ENCODE data around the gene STK24.

DNA sequence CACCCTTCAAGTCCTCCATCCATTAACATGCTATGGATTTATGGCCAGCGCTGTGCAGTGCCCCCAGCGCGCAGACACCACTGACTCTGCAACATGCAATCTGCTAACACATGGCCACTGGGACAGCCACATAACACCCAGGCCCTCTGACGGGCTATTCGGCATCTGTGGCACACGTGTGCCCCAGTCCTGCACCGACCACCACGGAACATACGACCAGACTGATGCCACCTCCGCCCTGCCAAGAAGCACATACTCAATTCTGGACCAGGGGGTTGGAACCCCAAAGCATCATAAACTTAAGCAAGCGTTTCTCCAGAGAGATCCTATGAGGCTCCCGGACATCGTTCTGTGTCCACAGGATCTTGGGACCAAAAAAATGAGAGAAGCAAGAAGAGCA is 9.8 kb downstream of the STK24 start:
- TF ChIP-seq, protein P1, sequence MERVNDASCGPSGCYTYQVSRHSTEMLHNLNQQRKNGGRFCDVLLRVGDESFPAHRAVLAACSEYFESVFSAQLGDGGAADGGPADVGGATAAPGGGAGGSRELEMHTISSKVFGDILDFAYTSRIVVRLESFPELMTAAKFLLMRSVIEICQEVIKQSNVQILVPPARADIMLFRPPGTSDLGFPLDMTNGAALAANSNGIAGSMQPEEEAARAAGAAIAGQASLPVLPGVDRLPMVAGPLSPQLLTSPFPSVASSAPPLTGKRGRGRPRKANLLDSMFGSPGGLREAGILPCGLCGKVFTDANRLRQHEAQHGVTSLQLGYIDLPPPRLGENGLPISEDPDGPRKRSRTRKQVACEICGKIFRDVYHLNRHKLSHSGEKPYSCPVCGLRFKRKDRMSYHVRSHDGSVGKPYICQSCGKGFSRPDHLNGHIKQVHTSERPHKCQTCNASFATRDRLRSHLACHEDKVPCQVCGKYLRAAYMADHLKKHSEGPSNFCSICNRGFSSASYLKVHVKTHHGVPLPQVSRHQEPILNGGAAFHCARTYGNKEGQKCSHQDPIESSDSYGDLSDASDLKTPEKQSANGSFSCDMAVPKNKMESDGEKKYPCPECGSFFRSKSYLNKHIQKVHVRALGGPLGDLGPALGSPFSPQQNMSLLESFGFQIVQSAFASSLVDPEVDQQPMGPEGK (CRISPR knock-in tag; IDR thresholded peaks at IDR 0.05; ENCODE audit: borderline replicate concordance) = no peak
- no peak for TF ChIP-seq PPARA (CRISPR knock-in tag; IDR thresholded peaks at IDR 0.05; ENCODE audit: borderline replicate concordance)
- TF ChIP-seq ZNF565 (CRISPR knock-in tag; conservative IDR thresholded peaks at IDR 0.05; ENCODE audit: low read depth) = no peak
- no peak for TF ChIP-seq ZC3H10 (CRISPR knock-in tag; IDR thresholded peaks at IDR 0.05)
- TF ChIP-seq, protein P2, sequence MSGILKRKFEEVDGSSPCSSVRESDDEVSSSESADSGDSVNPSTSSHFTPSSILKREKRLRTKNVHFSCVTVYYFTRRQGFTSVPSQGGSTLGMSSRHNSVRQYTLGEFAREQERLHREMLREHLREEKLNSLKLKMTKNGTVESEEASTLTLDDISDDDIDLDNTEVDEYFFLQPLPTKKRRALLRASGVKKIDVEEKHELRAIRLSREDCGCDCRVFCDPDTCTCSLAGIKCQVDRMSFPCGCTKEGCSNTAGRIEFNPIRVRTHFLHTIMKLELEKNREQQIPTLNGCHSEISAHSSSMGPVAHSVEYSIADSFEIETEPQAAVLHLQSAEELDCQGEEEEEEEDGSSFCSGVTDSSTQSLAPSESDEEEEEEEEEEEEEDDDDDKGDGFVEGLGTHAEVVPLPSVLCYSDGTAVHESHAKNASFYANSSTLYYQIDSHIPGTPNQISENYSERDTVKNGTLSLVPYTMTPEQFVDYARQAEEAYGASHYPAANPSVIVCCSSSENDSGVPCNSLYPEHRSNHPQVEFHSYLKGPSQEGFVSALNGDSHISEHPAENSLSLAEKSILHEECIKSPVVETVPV (CRISPR knock-in tag; IDR thresholded peaks at IDR 0.05) = no peak
